ENCODE data around the gene CTBP2.

DNA sequence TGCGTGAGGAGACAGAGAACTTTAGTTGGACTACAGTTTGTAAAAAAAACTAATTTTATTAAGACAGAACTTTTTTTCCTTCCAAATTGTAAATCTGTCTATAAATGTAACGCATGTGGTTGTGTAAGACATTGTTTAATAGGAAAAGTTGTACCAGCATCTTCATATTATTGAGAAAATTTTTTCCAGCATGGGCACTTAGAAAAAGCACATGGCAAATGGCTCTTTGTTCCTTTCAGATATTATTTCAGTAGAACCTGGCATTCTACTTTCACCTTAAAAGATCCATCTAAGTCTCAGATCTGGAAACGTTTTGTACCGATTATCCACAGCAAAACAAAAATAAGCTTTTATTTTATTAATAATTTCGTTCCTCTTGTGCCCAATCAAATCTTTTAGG, 175.2 kb downstream of the CTBP2 start:
- TF ChIP-seq POLR2AphosphoS5 (IDR thresholded peaks at IDR 0.05): no peak
- TF ChIP-seq, protein P1, sequence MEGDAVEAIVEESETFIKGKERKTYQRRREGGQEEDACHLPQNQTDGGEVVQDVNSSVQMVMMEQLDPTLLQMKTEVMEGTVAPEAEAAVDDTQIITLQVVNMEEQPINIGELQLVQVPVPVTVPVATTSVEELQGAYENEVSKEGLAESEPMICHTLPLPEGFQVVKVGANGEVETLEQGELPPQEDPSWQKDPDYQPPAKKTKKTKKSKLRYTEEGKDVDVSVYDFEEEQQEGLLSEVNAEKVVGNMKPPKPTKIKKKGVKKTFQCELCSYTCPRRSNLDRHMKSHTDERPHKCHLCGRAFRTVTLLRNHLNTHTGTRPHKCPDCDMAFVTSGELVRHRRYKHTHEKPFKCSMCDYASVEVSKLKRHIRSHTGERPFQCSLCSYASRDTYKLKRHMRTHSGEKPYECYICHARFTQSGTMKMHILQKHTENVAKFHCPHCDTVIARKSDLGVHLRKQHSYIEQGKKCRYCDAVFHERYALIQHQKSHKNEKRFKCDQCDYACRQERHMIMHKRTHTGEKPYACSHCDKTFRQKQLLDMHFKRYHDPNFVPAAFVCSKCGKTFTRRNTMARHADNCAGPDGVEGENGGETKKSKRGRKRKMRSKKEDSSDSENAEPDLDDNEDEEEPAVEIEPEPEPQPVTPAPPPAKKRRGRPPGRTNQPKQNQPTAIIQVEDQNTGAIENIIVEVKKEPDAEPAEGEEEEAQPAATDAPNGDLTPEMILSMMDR (IDR thresholded peaks at IDR 0.05): no peak
- no peak for TF ChIP-seq EP300 (IDR thresholded peaks at IDR 0.05)

Data from gastroesophageal sphincter (tissue), 3 donors.